Measurements from ENCODE around the gene TMEM19.
A peak's percentile ranks its signal among the peaks of the same experiment; 100 is the strongest.
"Not testable (repeated sequence)": the region's sequence is repeated elsewhere in the genome, so short reads cannot be mapped to it uniquely, and the experiment has no call there.

Gene TMEM19

GRCh38 chr12:71666259-71666658, 19.6 kb upstream of the TMEM19 start:
- DNase-seq: no peak

GRCh38 chr12:71671311-71671710, 14.6 kb upstream of the TMEM19 start:
- DNase-seq: no peak

- DNase-seq: no peak
Observed at GRCh38 chr12:71671816-71672215, 14.1 kb upstream of the TMEM19 start.

GRCh38 chr12:71682466-71682865, 3.4 kb upstream of the TMEM19 start:
- DNase-seq: no peak

GRCh38 chr12:71683633-71684032, 2.2 kb upstream of the TMEM19 start:
- DNase-seq: no peak

GRCh38 chr12:71684081-71684480, 1.8 kb upstream of the TMEM19 start:
- no peak for DNase-seq

GRCh38 chr12:71685312-71685906, 473 bp upstream of the TMEM19 start:
- no peak for DNase-seq

- no peak for DNase-seq
Observed at GRCh38 chr12:71686658-71687025, 760 bp downstream of the TMEM19 start.

GRCh38 chr12:71687172-71687571, 1.3 kb downstream of the TMEM19 start:
- not testable (repeated sequence) for DNase-seq

- no peak for DNase-seq
Observed at GRCh38 chr12:71688961-71689570, 3.2 kb downstream of the TMEM19 start.

- DNase-seq: peak; percentile 7
Observed at GRCh38 chr12:71691504-71692129, 5.7 kb downstream of the TMEM19 start.

GRCh38 chr12:71693126-71693525, 7.2 kb downstream of the TMEM19 start:
- DNase-seq: no peak

GRCh38 chr12:71693651-71694050, 7.8 kb downstream of the TMEM19 start:
- DNase-seq: not testable (repeated sequence)

GRCh38 chr12:71694099-71694820, 8.4 kb downstream of the TMEM19 start:
- no peak for DNase-seq

- DNase-seq: no peak
Observed at GRCh38 chr12:71695782-71696181, 9.9 kb downstream of the TMEM19 start.

- not testable (repeated sequence) for DNase-seq
Observed at GRCh38 chr12:71702181-71702580, 16.3 kb downstream of the TMEM19 start.

GRCh38 chr12:71702590-71702989, 16.7 kb downstream of the TMEM19 start:
- no peak for DNase-seq

GRCh38 chr12:71703206-71703605, 17.3 kb downstream of the TMEM19 start:
- DNase-seq: peak; percentile 75

GRCh38 chr12:71704920-71705319, 19.0 kb downstream of the TMEM19 start:
- DNase-seq: no peak

GRCh38 chr12:71708658-71709057, 22.8 kb downstream of the TMEM19 start:
- no peak for DNase-seq

GRCh38 chr12:71710276-71711125, 24.6 kb downstream of the TMEM19 start:
- DNase-seq: no peak

- DNase-seq: no peak
Observed at GRCh38 chr12:71718611-71719010, 32.7 kb downstream of the TMEM19 start.
